Spleen (tissue), 13 donors: ENCODE results near the gene NFKBIZ. TPM values are rescaled to one million over a fixed set of nuclear protein-coding genes. Genes with fewer than 3 reads are reported as not detected.

Experiments
- DNase-seq: peaks from one replicate; pipeline ENCODE4 v3.0.0-alpha.2; 2020
- H3K27ac ChIP-seq, 8 donors: fragments of 200-600 bp; sonication (generic) in 7 of 8; 1 replicate in 4 of 8; 2 replicates in 4 of 8; pipeline versions ENCODE4 v1.5.0 to v1.8.0; 2016 to 2021; ENCODE audit warnings: inconsistent platforms in 4 of 8, mild to moderate bottlenecking in 4 of 8, moderate library complexity in 1 of 8
- H3K27me3 ChIP-seq, 7 donors: fragments of 200-600 bp; sonication (generic) in 6 of 7; replicated peaks in 1 of 7; 1 replicate in 4 of 7; 2 replicates in 3 of 7; pipeline versions ENCODE4 v1.5.0 to v1.8.0; 2016 to 2021; ENCODE audit warnings: inconsistent platforms in 3 of 7, mild to moderate bottlenecking in 1 of 7
- H3K36me3 ChIP-seq, 6 donors: fragments of 200-600 bp; sonication (generic) in 5 of 6; 1 replicate in 4 of 6; 2 replicates in 2 of 6; pipeline versions ENCODE4 v1.5.0 to v1.8.0; 2016 to 2021; ENCODE audit warnings: inconsistent platforms in 2 of 6
- H3K4me1 ChIP-seq, 6 donors: fragments of 200-600 bp; sonication (generic) in 5 of 6; 1 replicate in 3 of 6; 2 replicates in 3 of 6; pipeline versions ENCODE4 v1.5.0 to v1.8.0; 2016 to 2021; ENCODE audit warnings: inconsistent platforms in 3 of 6
- H3K4me3 ChIP-seq, 8 donors: fragments of 200-600 bp; sonication (generic) in 7 of 8; 1 replicate in 4 of 8; 2 replicates in 4 of 8; pipeline versions ENCODE4 v1.5.0 to v1.8.0; 2016 to 2021; ENCODE audit warnings: inconsistent platforms in 4 of 8, mild to moderate bottlenecking in 4 of 8, moderate library complexity in 2 of 8
- H3K9me3 ChIP-seq, 8 donors: fragments of 200-600 bp; sonication (generic) in 7 of 8; 1 replicate in 4 of 8; 2 replicates in 4 of 8; pipeline versions ENCODE4 v1.5.0 to v1.8.0; 2016 to 2021; ENCODE audit warnings: inconsistent platforms in 4 of 8
- CTCF ChIP-seq, 11 experiments: fragments of 200-600 bp in 7 of 11; fragments of 450-650 bp in 4 of 11; sonication (generic) in 4 of 11; IDR thresholded peaks in 8 of 11; conservative IDR thresholded peaks in 3 of 11; 1 replicate in 7 of 11; 2 replicates in 4 of 11; pipeline versions ENCODE4 v1.4.0 to v1.8.0; 2016 to 2021; ENCODE audit warnings: antibody characterized with exemption in 11 of 11, inconsistent platforms in 4 of 11, mild to moderate bottlenecking in 1 of 11
- POLR2A ChIP-seq, 3 donors: fragments of 450-650 bp; IDR thresholded peaks; one replicate each; pipeline ENCODE4 v1.5.1; 2017; ENCODE audit warnings: antibody characterized with exemption in 3 of 3, mild to moderate bottlenecking in 1 of 3
- POLR2AphosphoS5 ChIP-seq, 3 donors: sonication (generic); formaldehyde crosslinking; IDR thresholded peaks; one replicate each; pipeline ENCODE4 v1.5.1; 2017; ENCODE audit warnings: antibody characterized with exemption in 3 of 3
- WGBS, 5 donors: extraction: QIAGEN DNeasy Blood & Tissue Kit in 3 of 5; methylation state at CpG; one replicate each; pipeline versions ENCODE4 v1.1.5 to v1.1.7; 2013 to 2018; 5-methylcytosine and 5-hydroxymethylcytosine counted together
- intact Hi-C: fragments of 100-400 bp; cut with DNase I; formaldehyde crosslinking; loops from one replicate; pipeline ENCODE4 v1.15.0; 2023; ENCODE audit warnings: low total_unique reads
- long read RNA-seq, 2 donors: transcript quantifications; one replicate each; lab custom pipeline, GENCODE V29; 2026
- polyA plus RNA-seq, 3 donors: library from polyadenylated mRNA; stranded (reverse); fragments of 200-250 nt; gene quantifications; one replicate each; pipeline ENCODE4 v1.2.1, GENCODE V29; 2013
- total RNA-seq, 7 donors: library from RNA; depleted of rRNA in 3 of 7; stranded (reverse); fragments of >200 nt in 3 of 7; fragmentation: NEBNext Ultra II Directional in 4 of 7; extraction: Animal tissue kit (Norgen Biotek cat#: 25700) in 4 of 7; gene quantifications; one replicate each; pipeline versions ENCODE4 v1.1.0 to v1.2.1, GENCODE V29; 2016 to 2021
- donor health status: healthy with polysubstance abuse.
- donor health status: DM: no; HTN: no; CAD: no; lungs with moderate emphysema.
- donor health status: DM: no; HTN: no; CAD: no.
- donor health status: Bipolar disorder and iron deficiency.
- donor health status: healthy.
- donor health status: DM: no; HTN: no; CAD: no.
- donor health status: DM: yes; HTN: yes; CAD: no.

The NFKBIZ gene, protein sequence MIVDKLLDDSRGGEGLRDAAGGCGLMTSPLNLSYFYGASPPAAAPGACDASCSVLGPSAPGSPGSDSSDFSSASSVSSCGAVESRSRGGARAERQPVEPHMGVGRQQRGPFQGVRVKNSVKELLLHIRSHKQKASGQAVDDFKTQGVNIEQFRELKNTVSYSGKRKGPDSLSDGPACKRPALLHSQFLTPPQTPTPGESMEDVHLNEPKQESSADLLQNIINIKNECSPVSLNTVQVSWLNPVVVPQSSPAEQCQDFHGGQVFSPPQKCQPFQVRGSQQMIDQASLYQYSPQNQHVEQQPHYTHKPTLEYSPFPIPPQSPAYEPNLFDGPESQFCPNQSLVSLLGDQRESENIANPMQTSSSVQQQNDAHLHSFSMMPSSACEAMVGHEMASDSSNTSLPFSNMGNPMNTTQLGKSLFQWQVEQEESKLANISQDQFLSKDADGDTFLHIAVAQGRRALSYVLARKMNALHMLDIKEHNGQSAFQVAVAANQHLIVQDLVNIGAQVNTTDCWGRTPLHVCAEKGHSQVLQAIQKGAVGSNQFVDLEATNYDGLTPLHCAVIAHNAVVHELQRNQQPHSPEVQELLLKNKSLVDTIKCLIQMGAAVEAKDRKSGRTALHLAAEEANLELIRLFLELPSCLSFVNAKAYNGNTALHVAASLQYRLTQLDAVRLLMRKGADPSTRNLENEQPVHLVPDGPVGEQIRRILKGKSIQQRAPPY
- 100 to 1,000 TPM in 3 of 7 donors, 10 to 100 TPM in 4; 59.4 to 220 (median 96.4) TPM for total RNA-seq
- 10 to 100 TPM; 11.6 to 12.1 (median 11.7) TPM for polyA plus RNA-seq
- long read RNA-seq, donor 1, transcript NFKBIZ-202 (12 exons, 3,923 nt): major isoform, 7 of 23 reads
- long read RNA-seq, donor 1, partial matches to known transcripts: 12 of 23 reads
- long read RNA-seq, donor 1, other reads (novel, unspliced or antisense): 0 of 23 reads
- long read RNA-seq, donor 2, partial matches to known transcripts: 0 of 3 reads
- long read RNA-seq, donor 2, other reads (novel, unspliced or antisense): 0 of 3 reads

- intact Hi-C loops: no loop called here
- Histone ChIP-seq H3K36me3 (peaks cover 3 to 24% (median 21%) of the 10 kb centered on the region in 6 donors), H3K9me3 (no peaks in the 10 kb centered on the region), H3K27ac (peak within 1 kb of the TSS; percentile 98 to 100 (median 100)), H3K27me3 (no peaks in the 10 kb centered on the region), H3K4me1 (peaks cover 18 to 60% (median 41%) of the 10 kb centered on the region in 6 donors), H3K4me3 (peak within 1 kb of the TSS; percentile 68 to 87 (median 76))
- DNase-seq: peak; percentile 99
- WGBS, 5 donors: 1 to 6% (median 3%) methylated on average over 30 to 95 of the region's 95 CpGs
- TF ChIP-seq POLR2AphosphoS5 (IDR thresholded peaks at IDR 0.05): peak; percentile 99
- peak in 2 of 11 experiments; percentile 10 to 27 for TF ChIP-seq CTCF (IDR thresholded peaks at IDR 0.05 in 8 of 11, conservative IDR thresholded peaks at IDR 0.05 in 3 of 11)
- peak; percentile 91 to 98 (median 94) for TF ChIP-seq POLR2A (IDR thresholded peaks at IDR 0.05)
These were observed at the start of gene NFKBIZ for GRCh38 chr3:101848754-101849713. Gene NFKBIZ (plus strand): TSS chr3:101849514. CDS start chr3:101849629, 115 bp downstream.

GRCh38 chr3:101801174-101801573 is 48.1 kb upstream of the NFKBIZ start:
- H3K4me3 ChIP-seq: no peak overlapping the region
- WGBS, 5 donors: 75 to 97% (median 94%) methylated on average over 2 to 4 of the region's 4 CpGs
- no peak for TF ChIP-seq POLR2A (IDR thresholded peaks at IDR 0.05)
- TF ChIP-seq POLR2AphosphoS5 (IDR thresholded peaks at IDR 0.05): no peak
- TF ChIP-seq CTCF (IDR thresholded peaks at IDR 0.05 in 8 of 11, conservative IDR thresholded peaks at IDR 0.05 in 3 of 11): no peak
- intact Hi-C loops: no loop called here
- H3K27me3 ChIP-seq: no peaks in the 10 kb centered on the region
- no peak overlapping the region for H3K27ac ChIP-seq
- peaks cover 0 to 64% (median 19%) of the 10 kb centered on the region in 6 donors for H3K36me3 ChIP-seq
- no peaks in the 10 kb centered on the region for H3K9me3 ChIP-seq
- no peak for DNase-seq
- H3K4me1 ChIP-seq: peaks cover 0 to 33% (median 9%) of the 10 kb centered on the region in 6 donors

DNA sequence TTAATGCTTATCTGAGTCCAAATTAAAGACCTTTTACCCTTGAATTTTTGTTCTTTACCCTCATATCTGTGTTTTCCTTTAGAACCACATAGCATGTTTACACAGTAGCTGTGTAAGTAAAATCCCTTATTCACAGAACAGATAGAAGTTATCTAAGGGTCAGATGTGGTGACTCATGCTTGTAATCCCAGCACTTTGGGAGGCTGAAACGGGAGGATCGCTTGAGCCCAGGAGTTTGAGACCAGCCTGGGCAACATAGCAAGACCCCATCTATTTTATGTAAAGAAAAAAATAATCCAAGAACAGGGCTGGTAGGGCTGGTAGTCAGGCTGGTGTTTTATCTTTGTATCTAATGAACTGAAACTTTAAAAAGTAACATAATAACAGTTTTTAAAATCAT is 47.1 kb upstream of the NFKBIZ start:
- no peaks in the 10 kb centered on the region for H3K9me3 ChIP-seq
- no peak overlapping the region for H3K4me3 ChIP-seq
- TF ChIP-seq CTCF (IDR thresholded peaks at IDR 0.05 in 8 of 11, conservative IDR thresholded peaks at IDR 0.05 in 3 of 11): no peak
- TF ChIP-seq POLR2AphosphoS5 (IDR thresholded peaks at IDR 0.05): no peak
- TF ChIP-seq POLR2A (IDR thresholded peaks at IDR 0.05): no peak
- DNase-seq: no peak
- intact Hi-C loops: no loop called here
- H3K36me3 ChIP-seq: peaks cover 0 to 68% (median 22%) of the 10 kb centered on the region in 6 donors
- 92 to 98% (median 94%) methylated on average over 2 of the region's 2 CpGs for WGBS, 5 donors
- no peaks in the 10 kb centered on the region for H3K27me3 ChIP-seq
- peaks cover 0 to 24% (median 9%) of the 10 kb centered on the region in 6 donors for H3K4me1 ChIP-seq
- no peak overlapping the region for H3K27ac ChIP-seq
